Activated T-cell treated with anti-CD3 and anti-CD28 coated beads for 1 hour (primary cell): ENCODE measurements around the gene IFITM2.

Experiments used
- DNase-seq: peaks from one replicate; pipeline ENCODE4 v3.0.0-alpha.2; 2020; ENCODE audit warnings: low read depth

The IFITM2 gene

DNA sequence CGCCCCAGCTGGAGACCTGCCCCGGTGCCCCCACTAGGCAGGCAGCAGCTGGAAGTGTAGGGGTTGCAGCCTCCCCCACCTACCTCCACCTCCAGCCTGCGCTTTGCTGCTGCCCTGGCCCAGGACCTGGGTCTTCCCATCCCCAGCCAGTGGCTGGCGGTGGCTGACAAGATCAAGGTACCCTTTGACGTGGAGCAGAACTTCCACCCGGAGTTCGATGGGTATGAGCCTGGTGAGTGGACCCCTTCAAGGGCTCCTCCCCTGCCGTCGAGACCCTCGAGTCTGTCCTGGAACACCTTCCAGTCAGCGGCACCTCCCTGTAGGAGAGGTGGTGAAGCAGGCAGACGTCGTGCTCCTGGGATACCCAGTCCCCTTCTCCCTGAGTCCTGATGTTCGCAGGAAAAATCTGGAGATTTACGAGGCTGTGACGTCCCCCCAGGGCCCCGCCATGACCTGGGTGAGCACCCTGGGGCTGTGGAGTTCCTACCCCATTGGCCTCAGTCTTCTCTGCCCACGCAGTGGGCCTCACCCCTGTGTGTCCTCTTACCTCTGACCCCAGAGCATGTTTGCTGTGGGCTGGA lies 14.3 kb upstream of the IFITM2 start:
- DNase-seq, result no peak

GRCh38 chr11:293852-294661 lies 13.6 kb upstream of the IFITM2 start:
- no peak for DNase-seq

GRCh38 chr11:294780-295179 lies 12.8 kb upstream of the IFITM2 start:
- no peak for DNase-seq

DNA sequence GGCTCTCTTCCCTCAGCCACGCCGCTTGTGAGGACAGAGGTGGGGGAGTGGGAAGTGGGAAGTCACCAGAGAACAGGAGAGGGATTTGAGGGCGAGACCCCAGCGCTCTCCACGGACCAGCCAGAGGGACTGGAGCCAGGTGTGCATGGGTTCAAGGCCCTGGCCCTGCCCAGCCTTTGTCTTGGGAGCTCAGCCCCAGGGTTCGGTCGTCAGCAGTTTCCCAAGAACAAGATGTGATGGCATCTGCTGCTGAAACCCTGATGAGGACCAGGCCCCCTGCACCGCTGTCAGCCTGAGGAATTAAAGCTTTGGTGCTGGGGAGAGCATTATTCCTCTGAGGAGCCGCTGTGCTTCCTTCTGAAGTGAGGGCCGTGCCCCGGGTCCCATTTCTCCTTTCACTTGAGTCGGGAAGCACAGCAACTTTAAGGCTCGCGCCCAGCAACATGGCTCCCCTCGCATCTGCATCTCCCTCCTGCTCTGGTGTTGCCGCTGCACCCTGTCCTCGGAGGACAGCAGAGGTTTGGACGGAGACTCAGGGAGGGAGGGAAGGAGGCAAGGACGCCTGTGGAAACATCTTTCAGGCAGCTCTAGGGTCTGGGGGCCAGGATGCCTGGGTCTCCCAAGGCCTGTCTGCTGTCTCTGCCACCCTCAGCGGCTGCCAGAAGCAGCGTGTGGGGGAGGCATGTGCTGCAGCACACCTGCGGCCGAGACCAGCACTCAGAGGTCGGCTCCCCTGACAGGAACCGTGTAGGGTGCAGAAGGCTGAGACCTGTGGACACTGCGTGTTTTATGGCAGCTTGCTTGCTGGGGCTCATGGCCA lies 12.1 kb upstream of the IFITM2 start:
- DNase-seq, result no peak

- DNase-seq, result no peak
Observed at GRCh38 chr11:296171-297050, 11.2 kb upstream of the IFITM2 start.

- no peak for DNase-seq
Observed at GRCh38 chr11:297051-297585, 10.5 kb upstream of the IFITM2 start.

DNA sequence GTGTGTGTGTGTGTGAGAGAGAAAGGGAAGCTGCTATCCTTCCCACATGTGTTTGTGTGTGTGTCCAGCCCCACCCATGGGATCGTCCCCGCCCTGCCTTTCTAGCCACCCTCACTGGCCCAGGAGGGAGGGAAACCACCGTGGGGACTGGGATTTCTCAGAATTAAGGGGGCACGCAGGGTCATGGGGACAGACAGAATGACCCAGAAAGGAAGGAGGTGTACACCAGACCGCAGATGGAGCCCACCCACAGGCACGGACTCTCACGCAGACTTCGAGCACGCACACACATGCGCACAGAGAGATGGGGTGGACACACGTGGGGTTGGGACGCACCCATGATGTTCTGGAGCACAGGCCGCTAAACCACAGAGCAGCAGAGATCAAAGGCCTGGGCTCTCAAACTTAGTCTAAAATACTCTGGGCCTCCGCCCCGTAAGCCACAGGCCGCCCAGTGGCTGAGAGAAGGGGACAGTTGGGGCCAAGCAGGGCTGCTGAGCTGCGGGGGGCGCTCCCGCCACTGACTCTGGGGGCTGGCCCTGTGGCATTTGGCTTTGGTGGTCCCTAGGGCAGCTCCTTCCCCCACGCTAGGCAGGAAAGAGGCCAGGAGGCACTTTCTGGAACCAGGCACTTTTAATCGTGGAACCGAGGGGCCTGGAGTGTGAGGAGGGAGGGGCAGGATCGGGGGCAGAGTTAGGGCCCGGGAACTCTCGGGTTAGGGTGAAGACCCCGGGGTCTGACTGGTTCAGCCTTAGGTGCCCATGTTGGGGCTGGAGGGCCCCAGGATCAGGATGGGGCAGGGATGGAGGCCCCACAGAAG lies 9.8 kb upstream of the IFITM2 start:
- peak; percentile 43 for DNase-seq

DNA sequence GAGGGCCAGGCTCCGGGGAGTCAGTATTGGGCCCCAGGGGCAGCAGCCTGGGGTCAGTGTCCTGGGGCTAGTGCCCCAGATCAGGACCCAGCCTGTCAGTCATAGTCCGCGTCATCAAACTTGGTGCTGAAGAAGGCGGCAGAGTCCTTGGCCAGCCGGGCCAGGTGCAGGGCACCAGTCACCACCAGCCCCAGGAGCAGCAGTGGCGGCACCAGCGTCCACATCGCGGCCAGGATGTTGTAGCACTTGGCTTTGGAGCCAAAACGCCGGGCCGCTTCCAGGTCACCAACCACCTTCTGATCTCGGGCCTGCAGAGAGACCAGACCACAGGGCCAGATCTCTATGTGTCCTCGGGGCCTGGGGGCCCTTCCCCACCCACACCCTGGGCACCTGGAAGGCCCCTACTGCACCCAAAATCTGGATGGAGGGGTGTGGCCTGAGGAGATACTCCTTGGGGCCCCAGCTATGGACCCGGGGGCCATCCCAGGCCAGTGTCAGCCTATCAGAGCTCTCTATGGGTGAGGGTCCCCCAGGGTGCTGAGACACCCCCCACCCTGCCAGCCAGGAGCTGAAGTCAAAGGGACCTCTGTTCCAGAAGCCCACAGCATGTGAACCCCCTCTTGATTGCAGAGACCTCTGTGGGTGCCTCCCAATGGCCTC lies 9.1 kb upstream of the IFITM2 start:
- no peak for DNase-seq

- peak; percentile 61 for DNase-seq
Observed at GRCh38 chr11:299081-299891, 8.3 kb upstream of the IFITM2 start, which contains the start of gene IFITM5. TSS of gene IFITM5 (minus strand) at chr11:299526. CDS start at chr11:299490, 36 bp downstream.

- DNase-seq, result peak; percentile 56
Observed at GRCh38 chr11:299951-300735, 7.5 kb upstream of the IFITM2 start.

GRCh38 chr11:303363-303762 lies 4.3 kb upstream of the IFITM2 start:
- no peak for DNase-seq

- no peak for DNase-seq
Observed at GRCh38 chr11:304061-304506, 3.5 kb upstream of the IFITM2 start.

- no peak for DNase-seq
Observed at GRCh38 chr11:304915-305843, 2.4 kb upstream of the IFITM2 start.

DNA sequence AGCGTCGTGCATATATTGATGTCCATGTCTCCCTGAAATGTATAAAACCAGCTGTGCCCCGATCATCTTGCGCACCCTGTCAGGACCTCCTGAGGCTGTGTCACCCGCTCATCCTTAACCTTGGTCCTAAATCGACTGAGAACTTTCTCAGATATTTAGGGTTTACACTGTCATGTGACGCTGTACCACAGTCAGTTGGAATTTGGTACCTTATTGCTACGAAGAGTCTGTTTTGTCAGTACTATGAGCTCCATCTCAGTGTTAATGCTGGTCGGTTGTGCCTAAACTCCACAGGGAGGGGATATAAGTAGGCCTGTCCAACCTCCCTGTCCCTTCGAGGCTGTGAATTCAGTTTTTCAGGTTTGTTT lies 1.8 kb upstream of the IFITM2 start:
- no peak for DNase-seq

DNA sequence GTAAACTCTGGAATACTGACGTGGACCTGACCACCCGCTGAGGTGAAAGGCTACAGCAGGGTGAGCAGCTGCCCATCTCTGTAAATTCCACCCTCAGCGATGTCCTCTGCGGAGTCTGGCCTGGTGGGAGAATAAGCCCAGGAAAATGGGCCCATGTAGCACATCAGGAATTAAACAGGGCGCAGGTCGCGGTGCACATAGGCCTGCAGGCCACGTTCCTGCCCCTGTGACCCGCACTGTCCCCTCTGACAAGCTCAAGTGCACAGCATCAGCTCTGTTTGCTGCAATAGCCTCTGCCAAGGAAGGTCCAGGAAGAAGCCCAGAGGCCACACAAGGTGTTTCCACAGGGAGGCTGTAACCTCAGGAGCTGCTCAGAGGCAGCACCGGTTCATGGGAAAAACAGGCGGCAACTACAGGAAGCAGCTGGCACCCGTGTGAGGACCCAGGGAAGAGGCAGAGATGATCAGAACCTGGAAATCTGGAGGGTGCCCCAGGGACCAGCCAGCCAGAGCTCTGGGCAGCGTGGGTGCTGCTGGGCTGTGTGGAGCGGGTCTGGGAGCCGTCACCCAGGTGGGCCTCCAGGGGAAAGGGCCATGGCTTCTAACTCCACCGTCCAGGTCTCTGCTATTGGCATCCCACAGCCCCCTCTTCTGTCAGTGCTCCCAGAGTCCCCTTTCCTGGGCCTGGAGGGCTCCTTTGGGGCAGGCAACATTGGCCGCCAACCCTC lies 808 bp upstream of the IFITM2 start:
- DNase-seq, result no peak
